CD4-positive, alpha-beta T cell treated with Interleukin-12 subunit alpha and Interleukin-12 subunit beta, for 1 hour (primary cell): ENCODE results near the gene FER.
"Not testable (repeated sequence)": the region's sequence is repeated elsewhere in the genome, so short reads cannot be mapped to it uniquely, and the experiment has no call there.

Experiments
- DNase-seq: peaks from one replicate; pipeline ENCODE4 v3.0.0-alpha.2; 2020

FER gene

DNA sequence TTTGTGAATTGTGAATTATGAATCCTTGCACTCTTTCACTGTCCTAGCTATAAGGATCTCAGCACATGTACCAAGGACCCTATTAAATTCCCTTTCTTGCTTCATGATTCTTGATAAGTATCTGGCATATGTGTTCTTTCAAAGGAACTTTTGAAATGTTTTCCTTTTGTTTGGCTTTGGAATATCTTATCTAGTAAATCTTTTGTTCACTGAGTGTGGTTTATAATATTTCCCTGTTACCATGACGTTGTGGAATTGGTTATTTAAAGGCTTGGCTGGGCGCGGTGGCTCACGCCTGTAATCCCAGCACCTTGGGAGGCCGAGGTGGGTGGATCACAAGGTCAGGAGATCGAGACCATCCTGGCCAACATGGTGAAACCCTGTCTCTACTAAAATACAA lies 151.5 kb downstream of the FER start:
- not testable (repeated sequence) for DNase-seq

DNA sequence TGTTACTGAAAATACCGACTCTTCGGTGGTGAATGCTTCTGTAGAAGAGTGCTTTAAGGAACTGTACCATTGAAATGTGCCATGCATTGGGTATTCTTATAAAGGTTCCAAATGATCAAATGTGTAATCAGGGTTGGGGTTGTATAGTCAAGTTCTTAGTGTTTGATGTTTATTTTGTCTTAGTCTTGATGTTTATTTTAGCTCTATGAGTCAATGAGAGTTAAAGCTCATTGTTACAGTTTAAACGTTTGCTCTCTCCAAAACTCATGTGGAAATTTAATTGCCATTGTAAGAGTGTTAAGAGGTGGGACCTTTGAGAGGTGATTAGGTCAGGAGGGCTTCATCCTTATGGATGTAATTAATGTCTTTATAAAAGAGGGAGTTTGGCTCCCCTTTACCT lies 153.0 kb downstream of the FER start:
- DNase-seq: no peak

DNA sequence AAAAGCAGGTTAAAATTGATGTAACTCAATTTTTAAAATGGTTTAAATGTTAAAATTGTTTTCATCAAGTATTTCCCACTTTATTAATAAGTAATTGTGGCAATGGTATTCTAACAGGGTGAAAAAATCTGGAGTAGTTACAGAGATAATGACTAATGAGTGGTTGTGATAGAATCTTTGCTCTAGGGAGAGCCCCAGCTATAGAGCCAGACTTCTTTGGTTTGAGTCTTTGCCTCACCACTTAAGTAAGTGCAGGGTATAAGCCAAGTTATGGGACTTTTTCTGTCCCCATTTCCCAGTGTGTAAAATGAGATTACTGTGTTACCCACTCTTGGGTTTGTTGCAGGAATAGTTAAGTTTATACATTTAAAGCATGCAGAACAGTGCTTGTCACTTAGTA lies 158.1 kb downstream of the FER start:
- no peak for DNase-seq

DNA sequence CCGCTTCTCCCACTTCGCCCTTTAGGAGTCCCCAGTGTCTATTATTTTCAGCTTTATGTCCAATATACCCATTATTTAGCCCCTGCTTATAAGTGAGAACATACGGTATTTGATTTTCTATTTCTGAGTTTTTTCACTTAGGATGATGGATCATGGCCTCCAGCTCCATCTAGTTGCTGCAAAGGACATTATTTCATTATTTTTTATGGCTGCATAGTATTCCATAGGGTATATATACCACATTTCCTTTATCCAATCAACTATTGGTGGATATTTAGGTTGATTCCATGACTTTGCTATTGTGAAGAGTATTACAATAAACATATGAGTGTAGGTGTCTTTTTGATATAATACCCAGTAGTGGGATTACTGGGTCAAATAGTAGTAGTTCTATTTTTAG lies 162.9 kb downstream of the FER start:
- no peak for DNase-seq

DNA sequence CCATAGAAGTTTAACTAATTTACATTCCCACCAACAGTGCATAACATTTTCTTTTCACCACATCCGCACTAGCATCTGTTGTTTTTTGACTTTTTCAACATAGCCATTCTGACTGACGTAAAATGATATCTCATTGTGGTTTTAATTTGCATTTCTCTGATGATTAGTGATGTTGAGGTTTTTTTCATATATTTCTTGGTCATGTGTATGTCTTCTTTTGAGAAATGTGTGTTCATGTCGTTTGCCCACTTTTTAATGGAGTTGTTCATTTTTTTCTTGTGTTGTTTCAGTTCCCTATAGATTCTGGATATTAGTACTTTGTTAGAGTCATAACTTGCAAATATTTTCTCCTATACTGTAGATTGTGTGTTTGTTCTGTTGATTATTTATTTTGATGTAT lies 163.4 kb downstream of the FER start:
- no peak for DNase-seq

DNA sequence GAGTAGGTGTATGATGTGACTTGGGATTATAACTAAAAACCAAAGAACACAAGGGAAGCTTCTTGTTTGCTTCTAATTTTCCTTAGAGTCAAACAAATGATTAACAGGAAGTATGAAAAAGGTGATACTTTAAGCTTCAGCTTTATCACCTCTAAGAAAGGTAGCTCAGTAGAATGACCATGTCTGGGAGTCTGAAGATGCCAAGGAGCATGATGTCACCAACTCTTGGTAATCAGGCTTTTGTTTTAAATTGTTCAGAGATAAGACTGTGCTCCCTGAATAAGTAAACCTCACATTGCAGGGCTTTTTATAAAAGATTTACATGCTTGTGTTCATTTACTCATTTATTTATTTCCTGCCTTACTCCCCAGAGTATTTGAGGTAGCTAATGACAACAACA lies 169.9 kb downstream of the FER start:
- no peak for DNase-seq

DNA sequence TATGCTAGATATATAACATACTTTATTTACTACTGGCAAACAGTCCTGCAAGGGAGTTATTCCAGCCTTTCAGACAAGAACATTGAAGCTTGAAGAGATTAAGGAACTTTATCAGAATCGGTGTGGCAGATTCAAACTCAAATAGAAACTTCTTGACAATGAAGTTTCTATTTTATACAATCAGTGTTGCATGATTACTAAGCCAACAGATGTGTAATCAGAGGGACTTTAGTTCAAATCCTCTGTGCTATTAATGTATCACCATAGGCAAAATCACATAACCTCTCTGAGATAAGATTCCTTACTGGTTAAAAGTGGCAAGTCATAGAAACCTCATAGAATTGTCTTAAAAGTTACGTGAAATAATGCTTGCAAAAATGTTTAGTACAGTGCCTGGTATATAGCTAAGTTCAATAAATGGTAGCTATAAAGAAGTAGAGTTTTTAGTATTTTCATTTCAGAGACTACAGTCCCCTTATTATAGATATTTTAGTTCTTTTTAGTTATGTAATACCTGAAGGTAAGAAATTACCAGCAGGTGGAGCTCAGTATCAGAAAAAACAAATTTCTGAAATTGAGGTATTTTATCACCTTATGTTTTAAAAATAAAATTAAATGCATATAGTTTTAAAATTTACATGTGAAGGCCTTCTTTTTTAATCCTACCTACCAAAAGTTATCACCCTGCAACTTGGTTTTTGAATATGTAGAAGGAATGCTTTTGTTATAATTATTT lies 172.1 kb downstream of the FER start:
- peak; percentile 9 for DNase-seq

DNA sequence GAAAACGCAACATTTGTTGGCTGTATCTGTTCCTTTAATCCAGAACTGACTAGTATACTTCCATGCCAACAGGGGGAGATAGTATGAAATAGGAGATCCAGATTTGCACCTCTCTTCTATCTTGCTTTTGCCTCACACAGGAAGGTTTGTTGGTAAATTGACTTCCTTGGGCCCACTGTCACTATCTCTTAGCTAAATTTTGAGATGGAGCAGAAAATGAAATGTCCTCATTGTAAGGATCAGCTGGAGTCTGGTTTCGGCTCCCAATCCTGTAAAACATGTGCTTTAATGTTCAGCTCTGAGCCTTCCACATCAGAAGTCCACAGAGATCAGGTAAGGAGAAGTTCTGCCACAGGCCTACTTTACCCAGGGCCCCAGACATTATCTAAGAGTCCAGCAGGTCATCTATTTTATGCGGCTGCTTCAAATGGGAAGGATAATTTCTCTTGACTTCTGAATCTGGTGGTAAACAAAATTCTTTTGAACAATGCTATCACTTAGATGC lies 176.8 kb downstream of the FER start:
- DNase-seq: peak; percentile 1

DNA sequence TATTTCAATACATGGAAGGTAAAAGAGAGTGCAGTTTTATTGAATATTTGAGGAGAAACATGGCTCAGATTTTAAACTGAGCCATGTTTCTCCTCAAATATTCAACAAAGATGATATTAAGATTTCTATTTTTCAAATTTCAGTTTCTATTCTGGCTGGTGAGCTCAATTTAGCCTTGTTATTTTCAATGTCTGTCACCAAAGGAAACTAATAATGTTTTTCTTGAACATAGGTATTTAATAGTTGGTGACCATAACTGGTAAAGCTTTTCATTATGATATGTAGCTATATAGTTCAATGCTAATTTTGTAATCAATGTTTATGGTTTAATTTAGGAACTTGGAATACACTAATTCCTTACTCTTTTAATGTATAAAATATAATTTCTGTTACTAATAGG lies 177.4 kb downstream of the FER start:
- no peak for DNase-seq

DNA sequence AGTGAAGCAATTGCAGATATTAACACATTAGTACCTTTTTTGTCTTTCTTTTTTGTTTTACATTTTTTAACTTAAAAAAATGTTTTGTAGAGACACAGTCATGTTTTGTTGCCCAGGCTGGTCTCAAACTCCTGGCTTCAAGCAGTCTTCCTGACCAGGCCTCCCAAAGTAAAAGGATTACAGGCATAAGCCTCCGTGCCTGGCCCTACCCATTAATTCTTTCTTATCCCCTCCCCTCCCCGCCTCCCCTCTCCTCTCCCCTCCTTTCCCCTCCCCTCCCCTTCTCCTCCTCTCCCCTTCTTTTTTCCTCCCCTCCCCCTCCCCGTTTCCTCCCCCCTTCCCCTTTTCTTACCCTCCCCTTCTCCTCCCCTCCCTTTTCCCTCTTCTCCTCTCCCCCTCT lies 182.4 kb downstream of the FER start:
- DNase-seq: no peak

DNA sequence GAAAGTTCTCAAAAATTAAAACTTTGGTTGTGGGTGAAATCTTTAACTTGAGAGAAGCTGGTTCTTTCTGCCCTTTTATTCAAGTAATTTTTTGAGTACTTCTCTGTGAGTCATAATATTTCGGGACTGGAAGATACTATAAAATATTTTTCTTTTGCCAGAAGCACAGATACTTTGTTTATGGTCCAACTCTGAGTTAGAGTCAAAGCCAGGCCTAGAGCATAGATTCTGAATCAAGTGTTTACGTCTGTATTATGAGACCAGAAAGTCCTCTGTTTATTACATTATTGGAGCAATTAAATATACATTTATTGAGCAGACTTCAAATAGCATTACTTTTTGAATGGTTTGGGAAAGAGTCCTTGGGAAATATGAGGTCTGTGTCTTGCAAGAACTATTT lies 187.9 kb downstream of the FER start:
- no peak for DNase-seq

DNA sequence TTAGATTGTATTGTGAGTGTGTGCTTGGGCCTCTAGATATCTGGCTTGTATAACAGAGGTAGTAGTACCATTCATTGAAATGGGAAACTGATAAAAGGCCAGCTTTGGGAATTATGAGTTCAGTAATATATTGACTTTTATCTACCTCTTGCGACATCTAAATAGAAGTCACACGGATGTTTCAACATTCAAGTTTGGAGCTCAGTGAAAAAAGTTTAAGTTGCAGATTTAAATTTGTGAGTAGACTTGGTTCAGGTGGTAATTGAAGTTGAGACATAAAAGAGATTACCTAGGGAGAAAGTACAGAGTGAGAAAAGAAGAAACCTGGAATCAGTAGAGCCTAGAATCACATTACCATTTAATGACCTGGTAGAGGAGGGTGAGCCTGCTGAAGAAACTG lies 189.5 kb downstream of the FER start:
- no peak for DNase-seq

DNA sequence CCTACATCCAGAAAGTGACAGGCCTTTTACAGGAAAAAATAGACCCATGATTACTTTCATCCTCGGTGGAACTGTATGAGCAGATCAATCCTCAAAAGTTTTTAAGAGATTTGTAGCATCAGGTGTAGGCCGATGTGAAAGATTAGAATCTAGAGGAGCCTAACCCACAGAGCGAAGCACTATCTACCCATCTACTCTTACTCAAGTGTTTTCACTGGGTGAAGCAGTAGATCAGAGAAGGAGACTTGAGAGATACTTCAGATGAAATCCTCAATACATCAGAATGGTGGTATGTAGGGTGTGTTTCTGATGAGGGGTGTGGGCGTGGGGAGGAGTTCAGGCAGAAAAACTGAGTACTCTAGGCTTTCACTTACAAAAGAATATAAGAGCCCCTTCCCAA lies 192.8 kb downstream of the FER start:
- DNase-seq: no peak

DNA sequence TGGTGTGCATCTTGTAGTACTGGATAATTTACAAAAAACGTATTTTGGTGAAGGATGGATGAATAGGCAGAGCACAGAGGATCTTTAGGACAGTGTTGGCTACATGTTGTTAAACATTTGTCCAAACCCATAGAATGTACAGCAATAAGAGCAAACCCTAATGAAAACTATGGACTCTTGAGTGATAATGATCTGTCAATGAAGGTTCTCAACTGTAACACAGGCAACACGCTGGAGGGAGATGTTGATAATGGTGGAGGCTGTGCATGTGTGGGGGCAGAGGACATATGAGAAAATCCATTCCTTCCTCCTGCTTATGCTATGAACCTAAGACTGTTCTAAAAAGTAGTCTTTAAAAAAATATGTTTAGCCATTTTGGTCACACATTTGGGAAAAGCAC lies 194.0 kb downstream of the FER start:
- DNase-seq: no peak

DNA sequence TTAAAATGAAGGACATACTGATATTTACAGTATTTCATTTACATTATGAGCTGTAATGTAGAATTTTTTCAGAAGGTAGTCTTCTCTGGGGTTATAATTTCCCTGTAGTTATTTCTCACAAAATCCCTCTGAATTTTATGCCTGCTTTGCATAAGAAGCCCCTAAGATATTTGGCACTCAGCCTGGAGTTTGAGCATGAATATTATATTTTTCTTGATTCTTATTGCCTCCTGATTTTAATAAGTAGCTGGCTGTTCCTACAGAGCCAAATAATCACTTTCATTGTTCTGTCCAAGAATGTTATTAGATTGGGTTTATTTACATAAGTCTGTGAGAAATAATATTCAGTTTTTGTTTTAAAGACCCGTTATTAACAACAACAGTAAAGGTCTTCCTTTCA lies 195.0 kb downstream of the FER start:
- DNase-seq: no peak

DNA sequence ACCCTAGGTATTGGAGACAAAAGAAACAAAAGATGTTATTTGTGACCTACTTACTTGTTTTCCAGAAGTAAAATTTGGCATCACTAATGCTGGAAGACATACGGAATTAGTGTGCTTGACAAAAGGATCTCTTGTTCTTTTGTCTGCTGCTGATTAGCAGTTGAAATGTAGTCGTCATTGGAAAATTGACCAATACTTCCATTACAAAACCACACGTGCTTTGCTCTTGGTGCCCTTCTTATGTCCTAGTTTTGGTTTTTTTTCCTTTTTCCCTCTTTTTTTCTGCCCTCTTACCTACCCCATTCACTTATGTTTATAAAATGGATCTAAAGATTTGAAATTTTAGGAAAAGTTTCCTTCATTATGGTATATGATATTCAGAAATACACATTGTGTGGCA lies 197.4 kb downstream of the FER start:
- no peak for DNase-seq

DNA sequence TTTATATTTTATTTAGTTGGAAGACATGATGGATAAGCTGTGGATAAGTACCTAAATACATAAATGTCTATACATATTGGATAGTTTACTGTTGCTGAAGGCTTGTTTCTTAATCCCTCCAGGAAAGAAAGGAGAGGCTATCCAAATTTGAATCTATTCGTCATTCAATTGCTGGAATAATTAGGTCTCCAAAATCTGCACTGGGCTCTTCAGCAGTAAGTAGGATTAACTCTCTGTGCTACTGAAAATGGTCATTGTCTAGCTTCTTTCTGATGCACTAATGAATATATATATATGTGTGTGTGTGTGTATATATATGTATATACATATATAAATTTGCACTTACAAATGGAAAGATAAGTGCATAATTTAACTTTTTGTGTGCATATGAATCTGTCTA lies 198.3 kb downstream of the FER start:
- no peak for DNase-seq

DNA sequence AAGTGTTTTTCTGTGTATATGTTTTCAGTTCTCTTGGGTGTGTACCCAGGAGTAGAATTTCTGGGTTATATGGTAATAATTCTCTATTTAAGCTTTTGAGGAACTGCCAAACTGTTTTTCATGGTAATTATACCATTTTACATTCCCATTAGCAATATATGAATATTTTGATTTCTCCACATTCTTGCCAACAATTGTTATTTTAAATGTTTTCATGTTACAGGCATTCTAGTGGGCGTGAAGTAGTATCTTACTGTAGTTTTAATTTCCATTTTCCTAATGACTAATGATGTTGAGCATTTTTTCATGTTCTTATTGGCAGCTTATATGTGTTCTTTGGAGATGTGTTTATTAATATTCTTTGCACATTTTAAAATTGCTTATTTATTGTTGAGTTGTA lies 199.5 kb downstream of the FER start:
- DNase-seq: no peak

DNA sequence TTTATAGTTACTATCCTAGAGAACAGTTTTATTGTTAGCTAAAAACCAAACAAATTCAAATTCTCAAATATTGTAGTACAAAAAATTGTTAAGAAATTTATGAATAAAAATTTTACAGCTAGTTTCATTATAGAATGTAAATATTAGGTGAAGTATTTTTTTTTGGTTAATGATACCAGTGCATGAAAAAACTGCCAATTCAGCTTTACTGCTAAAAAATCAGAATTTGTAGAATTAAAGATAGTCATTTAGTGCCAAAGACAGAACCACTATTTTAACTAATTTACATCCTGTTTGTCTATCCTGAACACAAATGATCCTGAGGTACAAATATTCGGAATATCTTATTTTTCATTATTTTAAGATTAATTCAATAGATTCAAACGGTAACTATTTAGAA lies 202.6 kb downstream of the FER start:
- DNase-seq: no peak

DNA sequence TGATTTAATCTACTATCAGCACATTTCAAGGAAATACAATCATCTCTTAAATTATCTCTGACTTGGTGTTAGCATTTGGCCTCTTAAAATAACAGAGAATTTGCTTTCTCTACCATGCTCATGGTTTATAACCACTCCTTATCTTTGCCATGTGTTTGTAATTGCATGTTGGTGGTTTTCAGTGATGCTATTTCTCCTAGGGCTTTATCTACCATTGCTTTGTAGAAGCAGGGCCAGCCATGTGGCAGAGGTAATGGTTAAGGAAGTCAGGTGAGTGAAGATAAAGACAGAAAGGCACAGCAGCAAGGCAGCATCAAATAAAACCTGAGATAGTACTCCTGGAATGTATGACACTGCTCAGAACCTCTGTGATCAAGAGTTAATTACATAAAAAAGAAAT lies 206.2 kb downstream of the FER start:
- no peak for DNase-seq

DNA sequence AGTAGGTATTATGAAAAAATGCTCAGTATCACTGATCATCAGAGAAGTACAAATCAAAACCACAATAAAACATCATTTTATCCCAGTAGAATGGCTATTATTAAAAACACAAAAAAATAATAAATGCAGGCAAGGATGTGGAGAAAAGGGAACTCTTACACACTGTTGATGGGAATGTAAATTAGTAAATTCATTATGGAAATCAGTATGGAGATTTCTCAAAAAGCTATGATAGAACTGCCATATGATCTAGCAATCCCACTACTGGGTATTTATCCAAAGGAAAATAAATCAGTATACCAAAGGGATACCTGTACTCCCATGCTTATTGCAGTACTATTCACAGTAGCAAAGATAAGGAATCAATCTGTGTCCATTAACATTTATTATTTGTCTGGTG lies 209.6 kb downstream of the FER start:
- DNase-seq: no peak

DNA sequence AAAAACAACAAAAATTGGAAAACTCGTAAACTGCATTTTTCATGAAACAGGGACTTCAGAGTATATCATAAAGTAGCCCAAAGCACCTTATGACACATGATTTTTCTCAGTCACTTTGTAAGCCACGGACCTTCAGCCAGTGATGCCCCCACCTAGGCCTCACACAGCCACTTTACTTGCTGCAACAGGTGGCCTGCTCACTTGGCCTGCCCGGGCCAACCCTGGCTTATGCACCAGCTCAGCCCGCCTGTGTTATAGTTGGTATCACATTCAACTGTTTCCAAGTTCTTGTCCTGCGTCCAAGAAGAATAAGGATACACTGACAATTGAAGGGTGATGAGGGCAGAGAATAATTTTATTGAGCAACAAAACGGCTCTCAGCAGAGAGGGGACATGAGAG lies 219.2 kb downstream of the FER start:
- DNase-seq: no peak

DNA sequence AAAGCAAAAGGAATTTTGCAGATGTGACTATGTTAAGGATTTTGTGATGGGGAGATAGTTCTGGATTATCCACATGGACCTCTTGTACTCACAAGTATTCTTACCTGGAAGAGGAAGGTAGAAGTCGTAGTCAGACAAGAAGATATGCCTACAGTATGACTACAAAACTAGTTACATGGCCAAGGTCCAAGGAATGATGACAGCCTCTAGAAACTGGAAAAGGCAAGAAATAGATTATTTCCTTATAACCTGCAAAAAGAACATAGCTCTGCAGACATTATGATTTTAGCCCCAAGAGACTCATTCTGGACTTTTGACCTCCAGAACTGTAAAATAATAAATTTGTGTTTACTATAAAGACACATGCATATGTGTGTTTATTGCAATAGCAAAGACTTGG lies 226.9 kb downstream of the FER start:
- DNase-seq: no peak

DNA sequence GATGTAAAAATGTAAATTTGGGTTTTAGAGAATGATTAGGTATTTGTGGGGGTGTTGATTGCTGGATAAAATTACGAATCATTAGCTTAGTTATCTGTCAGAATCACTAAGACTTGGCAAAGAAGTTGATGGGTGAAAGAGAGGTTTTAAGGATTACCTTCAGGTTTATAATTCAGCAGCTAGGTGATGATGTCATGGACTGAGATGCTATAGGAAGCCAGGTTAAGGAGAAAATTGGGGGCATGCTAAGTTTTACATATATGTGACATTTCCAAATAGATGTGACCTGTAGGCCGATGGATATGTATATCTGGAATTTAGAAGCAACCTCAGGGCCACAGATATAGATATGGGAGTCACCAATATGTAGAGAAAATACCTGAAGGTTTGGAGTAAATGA lies 228.0 kb downstream of the FER start:
- DNase-seq: no peak

DNA sequence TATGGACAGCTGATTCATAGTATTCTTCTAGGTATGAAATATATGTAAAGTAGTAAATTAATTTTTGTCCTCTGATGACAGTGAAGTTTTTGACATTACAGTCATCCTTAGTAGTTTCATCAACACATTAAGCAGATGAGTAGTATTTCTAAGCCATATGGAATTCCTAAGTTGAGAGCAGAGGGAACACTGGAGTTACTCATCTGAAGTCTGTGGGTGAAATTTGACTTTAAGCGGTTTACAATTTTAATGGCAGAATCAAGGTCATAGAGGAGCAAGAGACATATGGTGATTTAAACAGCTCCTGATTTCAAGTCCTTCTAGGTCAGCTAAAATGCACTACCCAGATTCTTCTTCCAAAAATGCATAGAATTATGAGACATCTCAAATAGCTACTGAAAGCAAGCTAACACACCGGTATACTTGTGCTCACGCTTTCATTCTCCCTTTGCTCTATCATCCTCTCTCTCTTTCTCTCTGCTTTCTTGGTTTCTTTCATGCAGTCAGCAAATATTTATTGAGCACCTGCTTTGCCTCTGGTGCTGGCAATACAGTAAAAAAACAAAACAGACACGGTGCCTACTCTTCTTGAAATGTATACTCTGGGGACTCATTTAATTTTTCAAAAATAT lies 235.9 kb downstream of the FER start:
- no peak for DNase-seq
